Adrenal gland (tissue), 5 donors: ENCODE measurements around the gene KRTAP4-6.

Experiments
- POLR2A ChIP-seq, 2 donors: fragments of 450-650 bp; IDR thresholded peaks; one replicate each; pipeline ENCODE4 v1.6.1; 2017; ENCODE audit warnings: antibody characterized with exemption in 2 of 2, mild to moderate bottlenecking in 2 of 2, moderate library complexity in 1 of 2
- TF ChIP-seq, protein P1 (sequence below), 6 experiments: fragments of 450-650 bp in 4 of 6; fragments of 200-600 bp in 2 of 6; sonication (generic) in 1 of 6; IDR thresholded peaks; 1 replicate in 5 of 6; 2 replicates in 1 of 6; pipeline versions ENCODE4 v1.5.1 to v1.8.0; 2016 to 2021; ENCODE audit warnings: antibody characterized with exemption in 6 of 6, mild to moderate bottlenecking in 2 of 6, moderate library complexity in 1 of 6
- donor health status: DM: no; HTN: no; CAD: no.

GRCh38 chr17:41107941-41108450, 32.3 kb downstream of the KRTAP4-6 start:
- TF ChIP-seq, protein P1, sequence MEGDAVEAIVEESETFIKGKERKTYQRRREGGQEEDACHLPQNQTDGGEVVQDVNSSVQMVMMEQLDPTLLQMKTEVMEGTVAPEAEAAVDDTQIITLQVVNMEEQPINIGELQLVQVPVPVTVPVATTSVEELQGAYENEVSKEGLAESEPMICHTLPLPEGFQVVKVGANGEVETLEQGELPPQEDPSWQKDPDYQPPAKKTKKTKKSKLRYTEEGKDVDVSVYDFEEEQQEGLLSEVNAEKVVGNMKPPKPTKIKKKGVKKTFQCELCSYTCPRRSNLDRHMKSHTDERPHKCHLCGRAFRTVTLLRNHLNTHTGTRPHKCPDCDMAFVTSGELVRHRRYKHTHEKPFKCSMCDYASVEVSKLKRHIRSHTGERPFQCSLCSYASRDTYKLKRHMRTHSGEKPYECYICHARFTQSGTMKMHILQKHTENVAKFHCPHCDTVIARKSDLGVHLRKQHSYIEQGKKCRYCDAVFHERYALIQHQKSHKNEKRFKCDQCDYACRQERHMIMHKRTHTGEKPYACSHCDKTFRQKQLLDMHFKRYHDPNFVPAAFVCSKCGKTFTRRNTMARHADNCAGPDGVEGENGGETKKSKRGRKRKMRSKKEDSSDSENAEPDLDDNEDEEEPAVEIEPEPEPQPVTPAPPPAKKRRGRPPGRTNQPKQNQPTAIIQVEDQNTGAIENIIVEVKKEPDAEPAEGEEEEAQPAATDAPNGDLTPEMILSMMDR (IDR thresholded peaks at IDR 0.05), result no peak
- TF ChIP-seq POLR2A (IDR thresholded peaks at IDR 0.05), result no peak
